GM21526 (cell line): ENCODE measurements around the gene RUNX3.
"Not testable (repeated sequence)": the region's sequence is repeated elsewhere in the genome, so short reads cannot be mapped to it uniquely, and the experiment has no call there.

Experiments
- ATAC-seq: cut with Tn5 transposase; IDR thresholded peaks from one replicate; pipeline ENCODE4 v1.9.1; 2021; ENCODE audit warnings: moderate library complexity; ENCODE audit not compliant: unreplicated experiment, low FRiP score

Gene RUNX3

DNA sequence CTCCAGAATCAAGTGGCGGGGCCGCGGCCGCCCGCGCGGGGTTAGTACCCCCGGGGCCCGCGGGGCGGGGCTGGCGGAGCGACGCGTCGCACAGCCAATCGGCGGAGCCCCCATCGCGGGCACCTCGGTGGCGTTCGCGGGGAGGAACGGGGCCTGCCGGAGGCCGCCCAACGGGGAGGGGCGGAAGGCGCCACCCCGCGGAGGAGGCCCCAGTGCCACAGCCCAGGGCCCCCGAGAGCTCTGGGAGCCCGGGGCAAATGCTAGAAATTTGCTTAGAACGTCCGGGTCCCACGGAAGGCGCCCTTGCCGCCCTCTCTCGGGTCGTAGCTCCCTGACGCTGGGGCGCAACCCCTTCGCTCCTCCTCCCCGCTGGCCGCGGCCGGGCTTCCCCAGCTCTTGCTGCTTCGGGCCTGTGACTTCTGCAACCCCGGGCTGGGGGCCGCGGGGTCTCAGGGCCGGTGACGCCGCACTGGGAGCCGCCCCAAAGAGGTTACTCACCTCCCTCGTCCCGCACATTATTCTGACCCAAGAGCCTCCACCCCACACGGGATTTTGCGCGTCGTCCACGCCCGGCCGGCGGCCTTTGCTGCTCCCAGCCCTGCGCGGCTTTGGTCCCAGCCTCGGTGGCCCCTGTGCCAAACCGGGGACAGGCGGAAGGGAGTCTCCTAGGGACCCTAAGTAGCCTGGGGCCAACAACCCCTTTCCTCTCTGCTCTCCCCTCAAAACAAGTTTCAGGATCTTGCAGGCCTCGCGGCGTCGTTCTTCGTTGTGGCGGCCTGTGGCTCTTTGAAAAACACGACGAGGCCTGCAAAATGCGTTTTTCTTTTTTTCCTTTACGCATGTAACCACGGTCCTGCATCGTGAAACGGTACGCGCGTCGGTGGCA lies at the start of gene RUNX3:
Gene RUNX3, minus strand, starts transcription at position 17 of the 886 bp plus-strand sequence. CDS start 408 bp downstream, outside the sequence.
- peak; percentile 64 for ATAC-seq

GRCh38 chr1:24979232-24979631 lies 49.2 kb upstream of the RUNX3 start:
- not testable (repeated sequence) for ATAC-seq

DNA sequence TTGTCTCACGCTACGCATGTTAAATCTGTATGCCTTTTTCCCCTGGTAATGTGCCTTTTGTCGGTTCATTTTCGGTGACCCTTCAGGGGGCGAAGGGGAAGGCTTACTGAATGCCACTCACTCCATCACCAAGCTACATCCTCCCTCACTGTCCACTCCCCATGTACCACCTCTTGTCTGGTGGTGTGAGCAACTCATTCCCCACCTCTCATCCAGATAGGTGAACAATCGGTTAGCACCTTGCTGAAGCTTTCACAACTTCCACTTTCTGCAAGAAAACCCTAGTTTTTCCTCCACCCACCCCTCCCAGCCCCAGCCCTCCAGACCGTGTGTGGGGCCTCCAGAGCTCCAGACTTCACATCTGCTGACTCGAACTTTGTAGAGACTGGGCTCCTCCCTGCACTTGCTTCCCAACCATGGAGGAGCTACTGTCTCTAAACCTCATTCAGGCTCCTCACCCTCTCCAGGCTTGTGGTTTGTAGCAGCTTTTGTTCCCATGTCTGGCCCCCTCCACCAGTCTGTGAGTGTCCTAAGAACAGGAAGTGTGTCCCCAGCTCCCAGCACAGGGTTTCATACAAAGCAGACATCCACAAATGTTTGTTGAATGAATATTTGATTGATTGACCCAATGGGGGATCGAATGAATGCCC lies 48.4 kb upstream of the RUNX3 start:
- ATAC-seq = no peak

- ATAC-seq = no peak
Measured at GRCh38 chr1:24975391-24975790, 45.3 kb upstream of the RUNX3 start.

DNA sequence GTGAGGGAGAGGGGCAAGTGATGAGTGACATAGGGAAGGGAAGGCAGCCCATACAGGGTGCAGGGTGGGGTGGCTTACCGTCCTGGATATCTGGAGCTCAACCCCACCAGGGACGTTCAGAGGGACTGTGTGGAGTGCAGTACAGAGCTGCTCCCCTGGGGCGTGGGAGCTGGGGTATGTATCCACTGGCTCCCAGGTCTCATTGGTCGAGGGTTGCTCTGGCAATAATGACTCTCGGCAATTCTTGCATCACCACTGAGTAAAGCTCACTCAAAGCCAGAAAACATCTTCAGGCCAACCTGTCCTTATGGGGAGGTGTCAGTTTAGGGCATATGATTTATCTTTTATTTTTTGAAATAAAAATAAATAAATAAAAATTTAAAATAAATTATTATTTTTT lies 43.2 kb upstream of the RUNX3 start:
- no peak for ATAC-seq

DNA sequence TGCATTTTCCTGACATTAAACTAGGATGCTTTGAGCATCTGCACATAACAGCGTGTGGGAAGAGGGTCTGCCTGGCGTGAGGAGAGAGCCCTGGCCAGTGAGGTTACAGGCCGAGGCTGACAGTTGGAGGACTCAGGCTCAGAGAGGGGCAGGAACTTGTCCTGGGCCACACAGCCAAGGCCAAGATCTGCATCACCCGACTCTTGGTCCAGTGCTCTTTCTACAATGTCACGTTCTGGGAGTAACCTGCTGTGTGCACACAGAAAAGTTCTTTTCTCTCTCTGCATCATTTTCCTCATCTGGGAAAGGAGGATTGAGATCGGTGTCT lies 42.8 kb upstream of the RUNX3 start:
- no peak for ATAC-seq

DNA sequence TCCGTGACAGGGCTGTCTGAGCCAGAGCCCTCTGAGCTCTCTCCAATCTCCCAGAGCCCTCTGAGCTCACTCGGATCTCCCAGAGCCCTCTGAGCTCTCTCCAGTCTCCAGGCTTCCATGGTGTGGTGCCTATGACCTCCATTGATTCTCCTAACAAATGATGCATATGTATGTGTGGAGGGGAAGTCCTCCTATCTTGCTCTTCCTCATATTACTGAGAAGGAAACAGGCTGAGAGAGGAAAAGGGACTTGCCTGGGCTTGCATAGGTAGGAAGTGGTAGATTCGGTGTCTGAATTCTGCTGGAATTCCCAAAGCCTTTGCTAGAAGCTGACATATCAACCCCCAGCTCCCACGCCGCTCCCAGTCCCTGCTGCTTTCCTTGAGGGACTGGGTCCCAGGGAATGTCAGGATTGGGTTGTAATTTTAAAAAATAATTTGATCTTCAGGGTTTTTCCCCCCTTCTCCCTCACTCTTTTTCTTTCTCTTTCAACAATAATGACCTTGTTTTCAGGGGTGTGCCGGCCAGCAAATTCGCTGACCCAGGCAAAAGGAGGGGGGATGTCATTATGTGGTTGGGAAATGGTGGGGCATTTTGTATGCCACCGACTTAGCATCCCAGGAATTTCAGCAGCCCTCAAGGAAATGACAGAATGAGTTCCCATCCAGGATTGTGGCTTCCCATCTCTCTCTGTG lies 42.3 kb upstream of the RUNX3 start:
- no peak for ATAC-seq

- no peak for ATAC-seq
Measured at GRCh38 chr1:24970926-24971875, 41.1 kb upstream of the RUNX3 start.

DNA sequence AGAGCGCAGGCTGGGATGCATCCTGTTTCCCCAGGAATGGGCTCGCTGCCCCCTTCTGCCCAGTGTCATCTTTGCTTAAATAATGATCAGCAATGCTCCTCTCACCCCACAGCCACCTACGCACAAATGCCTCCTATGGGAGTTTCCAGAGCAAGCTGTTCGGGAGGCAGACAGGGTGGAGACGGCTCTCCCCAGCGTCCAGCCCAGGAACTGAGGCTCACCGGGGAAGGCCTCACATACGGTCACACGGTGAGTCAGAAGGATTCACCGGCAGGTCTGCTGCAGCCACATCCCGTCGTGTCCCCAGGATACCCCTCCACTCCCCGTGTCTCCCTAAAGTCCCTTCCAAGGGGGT lies 40.3 kb upstream of the RUNX3 start:
- no peak for ATAC-seq

GRCh38 chr1:24969596-24970398 lies 39.7 kb upstream of the RUNX3 start:
- ATAC-seq = no peak

DNA sequence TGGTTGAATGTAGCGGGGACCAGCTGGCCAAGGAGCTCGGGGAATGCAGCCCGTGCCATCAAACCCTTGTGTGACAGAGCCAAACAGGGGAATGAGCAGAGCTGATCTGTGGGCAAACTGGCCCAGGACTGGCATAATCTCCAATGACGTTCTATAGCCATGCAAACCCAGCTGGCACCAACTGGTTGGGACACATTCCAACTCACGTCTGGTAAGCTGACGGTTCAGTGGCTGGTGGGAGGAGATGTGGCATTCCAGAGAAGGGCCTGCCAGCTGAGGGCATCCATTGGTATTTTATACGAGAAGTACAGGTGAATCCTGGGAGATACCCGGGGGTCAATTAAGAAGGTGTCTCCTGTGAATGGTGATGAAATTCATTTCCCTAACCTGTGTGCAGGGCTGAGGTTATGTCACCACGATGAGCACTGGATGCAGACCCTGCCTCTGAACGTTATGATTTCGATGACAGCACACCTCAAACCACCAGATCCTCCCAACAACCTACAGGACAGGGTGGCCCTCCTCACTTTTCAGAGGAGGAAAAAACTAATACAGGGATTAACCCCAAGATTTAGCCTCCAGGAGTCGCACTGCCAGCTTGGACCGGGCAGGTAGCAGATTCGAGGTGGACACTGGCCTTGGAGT lies 39.0 kb upstream of the RUNX3 start:
- ATAC-seq = no peak

GRCh38 chr1:24967962-24968361 lies 37.9 kb upstream of the RUNX3 start:
- ATAC-seq = no peak

GRCh38 chr1:24967555-24967954 lies 37.5 kb upstream of the RUNX3 start:
- ATAC-seq = no peak

GRCh38 chr1:24966724-24967346 lies 36.8 kb upstream of the RUNX3 start:
- ATAC-seq = no peak

GRCh38 chr1:24966121-24966723 lies 36.1 kb upstream of the RUNX3 start:
- no peak for ATAC-seq

GRCh38 chr1:24965571-24965930 lies 35.5 kb upstream of the RUNX3 start:
- no peak for ATAC-seq

DNA sequence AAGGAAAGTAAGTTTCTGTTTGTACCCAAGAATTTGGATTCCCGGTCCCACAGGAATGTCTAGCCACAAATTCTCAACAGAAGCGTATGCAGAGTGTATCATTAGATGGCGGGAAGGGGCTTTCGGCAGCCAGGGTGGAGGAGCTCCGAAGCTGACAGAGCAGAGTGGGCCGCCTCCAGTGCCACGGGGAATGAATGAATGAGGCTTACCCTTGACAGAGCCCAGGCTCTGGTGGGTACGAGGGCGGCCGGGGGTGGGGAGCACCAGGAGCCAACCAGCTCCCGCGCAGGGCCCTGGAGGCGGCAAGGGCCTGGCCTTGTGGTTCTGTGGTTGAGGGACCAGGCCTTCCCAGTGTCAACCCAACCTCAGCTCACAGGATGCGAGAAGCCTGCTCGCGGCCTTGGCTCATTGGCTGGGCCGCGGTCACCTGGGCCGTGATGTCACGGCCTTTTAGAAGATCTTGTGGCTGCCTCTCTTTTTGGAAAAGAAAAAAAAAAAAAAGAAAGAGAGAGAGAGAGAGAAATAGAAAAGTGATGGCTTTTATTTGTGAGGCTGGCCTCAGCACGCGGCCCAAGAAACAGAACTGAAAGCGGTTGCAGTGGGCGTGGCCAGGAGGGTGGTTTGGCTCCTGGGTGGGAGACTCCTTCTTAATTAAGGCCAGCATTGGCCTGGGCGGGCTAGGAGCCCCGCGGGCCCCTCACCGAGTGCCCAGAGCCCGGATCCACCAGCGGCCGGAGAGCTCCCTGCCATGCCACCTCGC lies 34.9 kb upstream of the RUNX3 start:
- ATAC-seq = peak; percentile 79
